Thoracic aorta (tissue), 2 donors: Measurements from ENCODE around the gene TRIM28. TPM values are rescaled to one million over a fixed set of nuclear protein-coding genes. Genes with fewer than 3 reads are reported as not detected.

ENCODE experiments used
- ATAC-seq: fragments of 150-250 bp; one replicate; pipeline ENCODE4 v1.8.0; 2017; ENCODE audit warnings: low read depth; ENCODE audit not compliant: insufficient number of reproducible peaks, low FRiP score
- DNase-seq: peaks from one replicate; pipeline ENCODE4 v3.0.0-alpha.2; 2020; ENCODE audit warnings: low spot score
- H3K27ac ChIP-seq, 2 donors: fragments of 200-600 bp; sonication (generic); 1 replicate in 1 of 2; 2 replicates in 1 of 2; pipeline ENCODE4 v1.5.1; 2016; ENCODE audit warnings: mild to moderate bottlenecking in 2 of 2, moderate library complexity in 2 of 2
- H3K27me3 ChIP-seq: fragments of 200-600 bp; sonication (generic); replicated peaks from 2 replicates; pipeline ENCODE4 v1.6.0; 2016; ENCODE audit warnings: mild to moderate bottlenecking; ENCODE audit not compliant: insufficient read depth
- H3K36me3 ChIP-seq: fragments of 200-600 bp; sonication (generic); one replicate; pipeline ENCODE4 v1.5.1; 2016
- H3K4me1 ChIP-seq, 2 donors: fragments of 200-600 bp; sonication (generic); 1 replicate in 1 of 2; 2 replicates in 1 of 2; pipeline versions ENCODE4 v1.5.1 to v1.6.0; 2016; ENCODE audit warnings: low read depth in 2 of 2, mild to moderate bottlenecking in 1 of 2; ENCODE audit not compliant: control insufficient read depth in 1 of 2
- H3K4me3 ChIP-seq: fragments of 200-600 bp; sonication (generic); 2 replicates; pipeline ENCODE4 v1.5.1; 2016; ENCODE audit warnings: mild to moderate bottlenecking
- H3K9me3 ChIP-seq: fragments of 200-600 bp; sonication (generic); 2 replicates; pipeline ENCODE4 v1.5.1; 2016
- total RNA-seq, 2 donors: library from RNA; depleted of rRNA; stranded (reverse); fragments of >200 nt; gene quantifications; one replicate each; pipeline versions ENCODE4 v1.1.0 to v1.2.3, GENCODE V29; 2016
- TF ChIP-seq, protein P1 (sequence below): fragments of 200-600 bp; sonication (generic); IDR thresholded peaks from one replicate; pipeline ENCODE4 v1.5.1; 2019; ENCODE audit warnings: antibody characterized with exemption

TRIM28 gene
- total RNA-seq, 2 donors from 2014 or later, result 192 to 204 TPM

GRCh38 chr19:58570770-58571574, 27.1 kb downstream of the TRIM28 start:
- Histone ChIP-seq H3K27me3 (no peaks in the 10 kb centered on the region), H3K4me1 (peaks cover 9 to 25% of the 10 kb centered on the region in 2 donors), H3K9me3 (no peaks in the 10 kb centered on the region), H3K27ac (no peak overlapping the region), H3K4me3 (no peak overlapping the region), H3K36me3 (peaks cover 24% of the 10 kb centered on the region)
- no peak for ATAC-seq
- no peak for DNase-seq
- TF ChIP-seq, protein P1, sequence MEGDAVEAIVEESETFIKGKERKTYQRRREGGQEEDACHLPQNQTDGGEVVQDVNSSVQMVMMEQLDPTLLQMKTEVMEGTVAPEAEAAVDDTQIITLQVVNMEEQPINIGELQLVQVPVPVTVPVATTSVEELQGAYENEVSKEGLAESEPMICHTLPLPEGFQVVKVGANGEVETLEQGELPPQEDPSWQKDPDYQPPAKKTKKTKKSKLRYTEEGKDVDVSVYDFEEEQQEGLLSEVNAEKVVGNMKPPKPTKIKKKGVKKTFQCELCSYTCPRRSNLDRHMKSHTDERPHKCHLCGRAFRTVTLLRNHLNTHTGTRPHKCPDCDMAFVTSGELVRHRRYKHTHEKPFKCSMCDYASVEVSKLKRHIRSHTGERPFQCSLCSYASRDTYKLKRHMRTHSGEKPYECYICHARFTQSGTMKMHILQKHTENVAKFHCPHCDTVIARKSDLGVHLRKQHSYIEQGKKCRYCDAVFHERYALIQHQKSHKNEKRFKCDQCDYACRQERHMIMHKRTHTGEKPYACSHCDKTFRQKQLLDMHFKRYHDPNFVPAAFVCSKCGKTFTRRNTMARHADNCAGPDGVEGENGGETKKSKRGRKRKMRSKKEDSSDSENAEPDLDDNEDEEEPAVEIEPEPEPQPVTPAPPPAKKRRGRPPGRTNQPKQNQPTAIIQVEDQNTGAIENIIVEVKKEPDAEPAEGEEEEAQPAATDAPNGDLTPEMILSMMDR, result no peak

GRCh38 chr19:58571575-58571947, 27.7 kb downstream of the TRIM28 start:
- ATAC-seq (no peak), DNase-seq (no peak)
- TF ChIP-seq, protein P1, result no peak
- H3K4me1 ChIP-seq, result peaks cover 9 to 25% of the 10 kb centered on the region in 2 donors
- H3K36me3 ChIP-seq, result peaks cover 24% of the 10 kb centered on the region
- no peaks in the 10 kb centered on the region for H3K9me3 ChIP-seq
- H3K4me3 ChIP-seq, result no peak overlapping the region
- no peaks in the 10 kb centered on the region for H3K27me3 ChIP-seq
- no peak overlapping the region for H3K27ac ChIP-seq

DNA sequence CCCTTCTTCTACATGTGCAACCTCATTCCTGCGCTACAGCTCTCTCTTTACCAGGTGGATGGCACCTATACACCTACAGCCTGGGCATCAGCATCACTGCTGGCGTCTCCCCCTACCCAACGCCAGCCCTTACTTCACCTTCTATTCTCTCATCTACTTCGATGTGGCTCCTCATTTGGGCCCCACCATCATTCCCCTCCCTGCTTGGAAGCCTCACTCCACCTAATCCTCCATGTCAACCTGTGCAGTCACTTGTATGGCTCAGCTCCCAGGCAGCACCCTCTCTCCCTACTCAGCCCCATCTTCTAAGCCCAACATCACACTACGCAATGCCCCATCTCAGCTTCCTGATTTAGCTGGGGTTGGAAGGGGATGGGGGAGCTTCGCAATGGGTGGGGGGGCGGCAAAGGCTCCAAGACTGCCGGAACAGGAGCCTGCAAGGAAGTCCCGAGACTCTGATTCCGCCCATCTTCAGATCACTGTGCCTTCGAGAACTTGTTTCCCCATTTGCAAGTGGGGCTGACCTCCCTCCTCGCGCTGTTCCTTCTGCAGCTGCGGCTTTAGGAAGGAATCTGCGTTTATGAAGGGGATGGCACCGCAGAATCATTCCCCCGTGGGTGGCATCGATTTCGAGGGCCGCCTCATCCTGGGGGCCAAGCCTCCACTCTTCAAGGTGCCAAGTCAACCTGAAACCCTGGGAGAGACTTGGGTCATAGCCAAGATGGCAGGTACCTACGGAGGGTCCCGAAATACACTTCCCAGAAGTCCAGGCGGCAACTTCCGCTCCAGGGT, 28.4 kb downstream of the TRIM28 start:
- peaks cover 13 to 25% of the 10 kb centered on the region in 2 donors for H3K4me1 ChIP-seq
- H3K27ac ChIP-seq, result peak overlapping the region; percentile 98 to 99
- ATAC-seq (no peak), DNase-seq (no peak)
- H3K9me3 ChIP-seq, result no peaks in the 10 kb centered on the region
- H3K36me3 ChIP-seq, result peaks cover 23% of the 10 kb centered on the region
- H3K4me3 ChIP-seq, result peak overlapping the region; percentile 96
- no peaks in the 10 kb centered on the region for H3K27me3 ChIP-seq
- TF ChIP-seq, protein P1, result no peak

- TF ChIP-seq, protein P1, result peak; percentile 38
- peak within 1 kb of the TSS; percentile 96 for H3K4me3 ChIP-seq
- ATAC-seq (peak; percentile 85), DNase-seq (peak; percentile 100)
- no peaks in the 10 kb centered on the region for H3K27me3 ChIP-seq
- peaks cover 20% of the 10 kb centered on the region for H3K36me3 ChIP-seq
- no peaks in the 10 kb centered on the region for H3K9me3 ChIP-seq
- peaks cover 13 to 25% of the 10 kb centered on the region in 2 donors for H3K4me1 ChIP-seq
- peak within 1 kb of the TSS; percentile 98 to 99 for H3K27ac ChIP-seq
These were observed 29.2 kb downstream of the TRIM28 start, which contains the start of gene MZF1 for GRCh38 chr19:58572818-58573657. Gene MZF1, minus strand, starts transcription at chr19:58573335. Its CDS starts 1,946 bp downstream, at chr19:58571389.
